HCT116 (cell line): ENCODE data around the gene ARHGAP19.

Experiments
- CEBPB ChIP-seq: IDR thresholded peaks from 2 replicates; pipeline ENCODE4 v1.6.1; 2012; ENCODE audit warnings: low read depth
- CTCF ChIP-seq, 3 experiments: fragments of 200-600 bp in 1 of 3; sonication (generic) in 1 of 3; IDR thresholded peaks in 2 of 3; conservative IDR thresholded peaks in 1 of 3; 2 replicates each; pipeline ENCODE4 v1.5.1; 2012 to 2017; ENCODE audit warnings: low read depth in 2 of 3, low read length in 2 of 3, antibody characterized with exemption in 1 of 3, borderline replicate concordance in 1 of 3, control low read depth in 1 of 3, mild to moderate bottlenecking in 1 of 3, mixed read lengths in 1 of 3, mixed run types in 1 of 3, moderate library complexity in 1 of 3; ENCODE audit not compliant: insufficient read depth in 1 of 3
- EZH2 ChIP-seq: fragments of 200-600 bp; sonication (generic); IDR thresholded peaks from 2 replicates; pipeline ENCODE4 v1.6.1; 2017; ENCODE audit warnings: antibody characterized with exemption, mixed run types
- EZH2phosphoT487 ChIP-seq: fragments of 200-600 bp; IDR thresholded peaks from 2 replicates; pipeline ENCODE4 v1.6.1; 2018; ENCODE audit warnings: antibody characterized with exemption, borderline replicate concordance
- MAX ChIP-seq: IDR thresholded peaks from 2 replicates; pipeline ENCODE4 v1.6.1; 2012
- POLR2A ChIP-seq: IDR thresholded peaks from 2 replicates; pipeline ENCODE4 v1.7.0; 2011; ENCODE audit warnings: borderline replicate concordance; ENCODE audit not compliant: insufficient read depth, insufficient read length; ENCODE audit errors: extremely low read depth
- POLR2AphosphoS5 ChIP-seq: IDR thresholded peaks from 2 replicates; pipeline ENCODE4 v1.6.1; 2011; ENCODE audit warnings: mild to moderate bottlenecking, low read depth, low read length, moderate library complexity
- RAD21 ChIP-seq: IDR thresholded peaks from 2 replicates; pipeline ENCODE4 v1.6.1; 2012; ENCODE audit warnings: low read depth, mild to moderate bottlenecking
- SIN3A ChIP-seq: IDR thresholded peaks from 2 replicates; pipeline ENCODE4 v1.6.1; 2012; ENCODE audit warnings: low read depth
- YY1 ChIP-seq: IDR thresholded peaks from 2 replicates; pipeline ENCODE4 v1.6.1; 2011; ENCODE audit warnings: low read length, low read depth, moderate library complexity, mild to moderate bottlenecking; ENCODE audit not compliant: insufficient replicate concordance; ENCODE audit errors: extremely low read depth
- ZFX ChIP-seq: fragments of 450-650 bp; IDR thresholded peaks from 2 replicates; pipeline ENCODE4 v1.6.1; 2017

- no peak for TF ChIP-seq EZH2phosphoT487
- no peak for TF ChIP-seq MAX
- TF ChIP-seq ZFX, result no peak
- no peak for TF ChIP-seq RAD21
- TF ChIP-seq POLR2A, result no peak
- no peak for TF ChIP-seq CTCF (IDR thresholded peaks at IDR 0.05 in 2 of 3, conservative IDR thresholded peaks at IDR 0.05 in 1 of 3; ENCODE audit: borderline replicate concordance in 1 of 3, insufficient read depth in 1 of 3, low read depth in 2 of 3, low read length in 2 of 3)
- TF ChIP-seq YY1, result no peak
- no peak for TF ChIP-seq POLR2AphosphoS5
- no peak for TF ChIP-seq SIN3A
- no peak for TF ChIP-seq CEBPB
- no peak for TF ChIP-seq EZH2
Observed at GRCh38 chr10:97338041-97338440, 45.6 kb upstream of the ARHGAP19 start.
